ENCODE measurements around the gene TANC1.
"Not testable (repeated sequence)": the region's sequence is repeated elsewhere in the genome, so short reads cannot be mapped to it uniquely, and the experiment has no call there.

GRCh38 chr2:159096302-159096855, 127.9 kb downstream of the TANC1 start:
- TF ChIP-seq POLR2A (IDR thresholded peaks at IDR 0.05; ENCODE audit: low read length); GATA1 (IDR thresholded peaks at IDR 0.05; ENCODE audit: low read depth, low read length): not testable (repeated sequence)

Data from erythroblast (primary cell).